ENCODE measurements around the gene PRLH.

GRCh38 chr2:237535385-237536082 lies 30.8 kb upstream of the PRLH start:
- TF ChIP-seq CTCF (IDR thresholded peaks at IDR 0.05) (no peak), HDAC2 (IDR thresholded peaks at IDR 0.05) (no peak), MAX (IDR thresholded peaks at IDR 0.05) (no peak), PBX3 (IDR thresholded peaks at IDR 0.05) (no peak), MAFK (IDR thresholded peaks at IDR 0.05; ENCODE audit: partially characterized antibody) (no peak), JUN (IDR thresholded peaks at IDR 0.05) (no peak), BCL3 (IDR thresholded peaks at IDR 0.05) (no peak), CHD2 (IDR thresholded peaks at IDR 0.05; ENCODE audit: low read length, partially characterized antibody) (no peak), CBX2 (IDR thresholded peaks at IDR 0.05; ENCODE audit: borderline replicate concordance, low read depth) (no peak), HOXB5 (CRISPR knock-in tag; IDR thresholded peaks at IDR 0.05) (no peak), SMC3 (IDR thresholded peaks at IDR 0.05) (no peak), SREBF2 (IDR thresholded peaks at IDR 0.05) (no peak)

Measured in A549 (cell line).